Sigmoid colon (tissue), 7 donors: Measurements from ENCODE around the gene SLC8A1. TPM values are rescaled to one million over a fixed set of nuclear protein-coding genes. Genes with fewer than 3 reads are reported as not detected.

Experiments used
- DNase-seq: peaks from one replicate; pipeline ENCODE4 v3.0.0-alpha.2; 2019
- H3K27ac ChIP-seq, 4 donors: fragments of 200-600 bp; sonication (generic); one replicate each; pipeline ENCODE4 v1.5.1; 2016 to 2019; ENCODE audit warnings: mild to moderate bottlenecking in 1 of 4
- H3K27me3 ChIP-seq, 3 donors: fragments of 200-600 bp; sonication (generic); one replicate each; pipeline ENCODE4 v1.5.1; 2019; ENCODE audit warnings: mild to moderate bottlenecking in 1 of 3
- H3K36me3 ChIP-seq, 4 donors: fragments of 200-600 bp; sonication (generic); one replicate each; pipeline ENCODE4 v1.5.1; 2016 to 2019
- H3K4me1 ChIP-seq, 4 donors: fragments of 200-600 bp; sonication (generic); one replicate each; pipeline ENCODE4 v1.5.1; 2017 to 2019
- H3K4me3 ChIP-seq, 4 donors: fragments of 200-600 bp; sonication (generic); one replicate each; pipeline ENCODE4 v1.5.1; 2017 to 2019; ENCODE audit warnings: mild to moderate bottlenecking in 2 of 4, moderate library complexity in 1 of 4
- H3K9me3 ChIP-seq, 4 donors: fragments of 200-600 bp in 3 of 4; sonication (generic) in 3 of 4; one replicate each; pipeline versions ENCODE4 v1.5.1 to v1.6.1; 2013 to 2019
- CTCF ChIP-seq, 4 experiments: fragments of 450-650 bp in 3 of 4; fragments of 200-600 bp in 1 of 4; IDR thresholded peaks; one replicate each; pipeline ENCODE4 v1.5.1; 2016 to 2019; ENCODE audit warnings: antibody characterized with exemption in 4 of 4, mild to moderate bottlenecking in 3 of 4, moderate library complexity in 2 of 4
- EP300 ChIP-seq, 4 donors: sonication (generic); formaldehyde crosslinking; IDR thresholded peaks; one replicate each; pipeline ENCODE4 v1.6.1; 2017; ENCODE audit warnings: antibody characterized with exemption in 4 of 4
- POLR2A ChIP-seq, 2 donors: fragments of 450-650 bp; IDR thresholded peaks; one replicate each; pipeline ENCODE4 v1.6.1; 2016; ENCODE audit warnings: antibody characterized with exemption in 2 of 2, mild to moderate bottlenecking in 2 of 2, moderate library complexity in 2 of 2
- POLR2AphosphoS5 ChIP-seq, 4 donors: sonication (generic); formaldehyde crosslinking; IDR thresholded peaks; one replicate each; pipeline ENCODE4 v1.6.1; 2017; ENCODE audit warnings: antibody characterized with exemption in 4 of 4
- WGBS, 2 donors: extraction: QIAGEN DNeasy Blood & Tissue Kit; methylation state at CpG; one replicate each; pipeline ENCODE4 v1.1.7; 2013; 5-methylcytosine and 5-hydroxymethylcytosine counted together
- intact Hi-C: fragments of 100-400 bp; cut with DNase I; formaldehyde crosslinking; loops from one replicate; pipeline ENCODE4 v1.15.1; 2023
- polyA plus RNA-seq, 3 donors: library from polyadenylated mRNA; stranded (reverse); fragments of 200-250 nt; gene quantifications; one replicate each; pipeline ENCODE4 v1.2.3, GENCODE V29; 2013
- total RNA-seq, 4 donors: library from RNA; depleted of rRNA; stranded (reverse); fragments of >200 nt; gene quantifications; one replicate each; pipeline ENCODE4 v1.1.0, GENCODE V29; 2016
- donor health status: healthy with polysubstance abuse.
- donor health status: Bipolar disorder and iron deficiency.
- donor health status: healthy.

The SLC8A1 gene
- total and polyA plus RNA-seq, 7 donors = 0.60 to 337 (median 229) TPM

DNA sequence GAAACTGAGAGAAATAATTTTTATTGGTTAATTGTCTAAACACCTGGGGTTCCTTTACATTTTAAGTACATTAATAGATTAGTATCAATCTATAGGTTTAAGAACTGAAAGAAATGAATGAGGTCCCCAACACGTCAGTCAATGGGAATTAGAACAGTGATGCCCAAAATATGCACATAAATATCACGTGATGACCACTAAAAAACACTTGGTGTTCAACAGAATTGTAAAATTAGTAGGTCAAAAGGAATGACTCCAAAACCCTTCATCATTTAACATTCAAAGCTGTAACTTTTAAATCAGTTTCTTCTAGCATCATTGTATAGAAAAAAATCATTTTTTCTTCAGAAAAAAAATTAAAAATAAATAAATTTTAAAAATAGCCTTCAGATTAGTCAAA is 140.9 kb downstream of the SLC8A1 start:
- DNase-seq = no peak
- Histone ChIP-seq H3K9me3 (peaks cover 0 to 7% (median 1%) of the 10 kb centered on the region in 4 donors), H3K27me3 (no peaks in the 10 kb centered on the region), H3K4me1 (peaks cover 0 to 13% (median 10%) of the 10 kb centered on the region in 4 donors), H3K27ac (no peak overlapping the region), H3K4me3 (no peak overlapping the region), H3K36me3 (no peaks in the 10 kb centered on the region)
- no peak for TF ChIP-seq POLR2AphosphoS5 (IDR thresholded peaks at IDR 0.05)
- intact Hi-C loops = no loop called here
- 64 to 78% methylated on average over 2 of the region's 2 CpGs for WGBS, 2 donors

DNA sequence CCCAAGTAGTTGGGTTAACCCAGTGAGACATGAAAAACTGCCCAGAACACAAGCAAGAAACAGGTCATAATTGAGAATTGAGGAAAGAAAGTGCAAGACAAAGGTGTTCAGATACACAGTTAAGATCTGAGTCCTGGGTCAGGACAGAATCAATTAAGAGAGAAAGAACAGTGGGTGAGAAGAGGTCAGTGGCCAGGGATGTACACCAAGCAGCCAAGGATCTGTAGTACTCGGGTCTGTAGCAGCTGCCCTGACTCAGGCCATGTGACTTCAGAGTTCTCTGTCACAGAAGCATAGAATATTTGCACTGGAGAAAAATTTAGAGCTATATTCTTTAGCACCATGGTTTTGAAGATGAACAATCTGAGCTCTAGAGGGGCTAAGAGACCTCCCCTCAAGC is 141.6 kb downstream of the SLC8A1 start:
- WGBS, 2 donors = 66 to 83% methylated on average over 1 of the region's 1 CpG
- intact Hi-C loops = no loop called here
- H3K27me3 ChIP-seq = no peaks in the 10 kb centered on the region

GRCh38 chr2:40304340-40304739 is 147.6 kb downstream of the SLC8A1 start:
- no peak for TF ChIP-seq EP300 (IDR thresholded peaks at IDR 0.05)
- TF ChIP-seq CTCF (IDR thresholded peaks at IDR 0.05) = no peak
- Histone ChIP-seq H3K27ac (no peak overlapping the region), H3K36me3 (no peaks in the 10 kb centered on the region), H3K27me3 (no peaks in the 10 kb centered on the region), H3K4me3 (no peak overlapping the region), H3K4me1 (peaks cover 0 to 32% (median 13%) of the 10 kb centered on the region in 4 donors), H3K9me3 (no peaks in the 10 kb centered on the region)
- no peak for DNase-seq
- WGBS, 2 donors = 90% methylated on average over 8 of the region's 8 CpGs
- intact Hi-C loops = no loop called here

More for the DNA sequence above, 141.6 kb downstream of the SLC8A1 start:
- DNase-seq = no peak
- H3K4me1 ChIP-seq = peaks cover 0 to 14% (median 9%) of the 10 kb centered on the region in 4 donors
- no peaks in the 10 kb centered on the region for H3K36me3 ChIP-seq
- no peak overlapping the region for H3K4me3 ChIP-seq
- no peak for TF ChIP-seq POLR2A (IDR thresholded peaks at IDR 0.05)
- no peak for TF ChIP-seq EP300 (IDR thresholded peaks at IDR 0.05)
- TF ChIP-seq POLR2AphosphoS5 (IDR thresholded peaks at IDR 0.05) = no peak
- TF ChIP-seq CTCF (IDR thresholded peaks at IDR 0.05) = no peak
- no peak overlapping the region for H3K27ac ChIP-seq
- H3K9me3 ChIP-seq = peaks cover 0 to 7% (median 1%) of the 10 kb centered on the region in 4 donors

GRCh38 chr2:40303746-40304145 is 148.1 kb downstream of the SLC8A1 start:
- H3K27ac ChIP-seq = no peak overlapping the region
- no peak overlapping the region for H3K4me3 ChIP-seq
- H3K9me3 ChIP-seq = no peaks in the 10 kb centered on the region
- no peaks in the 10 kb centered on the region for H3K36me3 ChIP-seq
- H3K27me3 ChIP-seq = no peaks in the 10 kb centered on the region
- no peak for DNase-seq
- intact Hi-C loops = no loop called here
- TF ChIP-seq POLR2AphosphoS5 (IDR thresholded peaks at IDR 0.05) (no peak), CTCF (IDR thresholded peaks at IDR 0.05) (no peak), POLR2A (IDR thresholded peaks at IDR 0.05) (no peak), EP300 (IDR thresholded peaks at IDR 0.05) (no peak)
- peaks cover 0 to 32% (median 13%) of the 10 kb centered on the region in 4 donors for H3K4me1 ChIP-seq
- 64 to 66% methylated on average over 4 of the region's 4 CpGs for WGBS, 2 donors

GRCh38 chr2:40302751-40303325 is 149.1 kb downstream of the SLC8A1 start:
- DNase-seq = no peak
- Histone ChIP-seq H3K4me3 (no peak overlapping the region), H3K4me1 (peaks cover 0 to 32% (median 13%) of the 10 kb centered on the region in 4 donors), H3K27me3 (no peaks in the 10 kb centered on the region), H3K36me3 (no peaks in the 10 kb centered on the region), H3K27ac (no peak overlapping the region), H3K9me3 (no peaks in the 10 kb centered on the region)
- intact Hi-C loops = no loop called here
- WGBS, 2 donors = 77 to 86% methylated on average over 2 of the region's 2 CpGs
- TF ChIP-seq POLR2A (IDR thresholded peaks at IDR 0.05) = no peak
- TF ChIP-seq EP300 (IDR thresholded peaks at IDR 0.05) = no peak
- no peak for TF ChIP-seq POLR2AphosphoS5 (IDR thresholded peaks at IDR 0.05)
- no peak for TF ChIP-seq CTCF (IDR thresholded peaks at IDR 0.05)
